ENCODE data around the gene RNF215.
"Not testable (repeated sequence)": the region's sequence is repeated elsewhere in the genome, so short reads cannot be mapped to it uniquely, and the experiment has no call there.

Gene RNF215

GRCh38 chr22:30340911-30341685, 46.1 kb downstream of the RNF215 start:
- in situ Hi-C loops (cut with MboI; ENCODE audit: low pct_unique_long_range_greater_than_20kb, low sequenced_read_pairs), result no loop called here
- no peak for DNase-seq

- DNase-seq, result no peak
- in situ Hi-C loops (cut with MboI; ENCODE audit: low pct_unique_long_range_greater_than_20kb, low sequenced_read_pairs), result no loop called here
These were observed 48.4 kb downstream of the RNF215 start for GRCh38 chr22:30338802-30339201.

- in situ Hi-C loops (cut with MboI; ENCODE audit: low pct_unique_long_range_greater_than_20kb, low sequenced_read_pairs); DNase-seq: not testable (repeated sequence)
These were observed 48.9 kb downstream of the RNF215 start for GRCh38 chr22:30338341-30338740.

- in situ Hi-C loops (cut with MboI; ENCODE audit: low pct_unique_long_range_greater_than_20kb, low sequenced_read_pairs), result no loop called here
- DNase-seq, result no peak
These were observed 49.8 kb downstream of the RNF215 start for GRCh38 chr22:30337461-30337778.

GRCh38 chr22:30336752-30337460, 50.3 kb downstream of the RNF215 start:
- in situ Hi-C loops (cut with MboI; ENCODE audit: low pct_unique_long_range_greater_than_20kb, low sequenced_read_pairs), result no loop called here
- no peak for DNase-seq

- in situ Hi-C loops (cut with MboI; ENCODE audit: low pct_unique_long_range_greater_than_20kb, low sequenced_read_pairs), result no loop called here
These were observed 52.0 kb downstream of the RNF215 start for GRCh38 chr22:30335236-30335635.

GRCh38 chr22:30334646-30335045, 52.6 kb downstream of the RNF215 start:
- in situ Hi-C loops (cut with MboI; ENCODE audit: low pct_unique_long_range_greater_than_20kb, low sequenced_read_pairs), result no loop called here
- DNase-seq, result no peak

More at GRCh38 chr22:30335236-30335635, 52.0 kb downstream of the RNF215 start:
- DNase-seq, result no peak

GRCh38 chr22:30333707-30334087, 53.5 kb downstream of the RNF215 start:
- DNase-seq, result no peak
- in situ Hi-C loops (cut with MboI; ENCODE audit: low pct_unique_long_range_greater_than_20kb, low sequenced_read_pairs), result no loop called here

- in situ Hi-C loops (cut with MboI; ENCODE audit: low pct_unique_long_range_greater_than_20kb, low sequenced_read_pairs), result no loop called here
- DNase-seq, result no peak
These were observed 54.1 kb downstream of the RNF215 start for GRCh38 chr22:30332994-30333706.

GRCh38 chr22:30332551-30332950, 54.7 kb downstream of the RNF215 start:
- no peak for DNase-seq
- in situ Hi-C loops (cut with MboI; ENCODE audit: low pct_unique_long_range_greater_than_20kb, low sequenced_read_pairs), result no loop called here
